ENCODE data around the gene CMTM1.

DNA sequence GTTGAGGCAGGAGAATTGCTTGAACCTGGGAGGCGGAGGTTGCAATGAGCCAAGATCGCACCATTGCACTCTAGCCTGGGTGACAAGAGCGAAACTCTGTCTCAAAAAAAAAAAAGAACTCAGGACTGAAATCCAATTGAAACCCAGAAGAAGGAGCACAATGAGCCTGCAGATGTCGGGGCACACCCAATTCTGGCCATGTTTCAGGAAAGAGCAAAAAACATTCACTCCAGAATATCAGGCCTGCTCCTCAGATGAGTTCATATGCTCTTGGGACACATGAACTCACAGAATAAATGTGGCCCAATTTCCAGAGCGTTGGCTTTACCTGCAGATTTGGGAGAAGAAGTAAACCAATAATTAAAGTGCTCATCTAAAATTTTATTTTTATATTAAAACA is 10.1 kb downstream of the CMTM1 start:
- TF ChIP-seq CTCF (IDR thresholded peaks at IDR 0.05; ENCODE audit: borderline replicate concordance, extremely low read depth, low read length, poor library complexity, severe bottlenecking) (no peak), EZH2 (IDR thresholded peaks at IDR 0.05; ENCODE audit: borderline replicate concordance, low read depth, low read length, severe bottlenecking) (no peak)

Data from DND-41 (cell line).